ENCODE data around the gene BAAT. TPM values are rescaled to one million over a fixed set of nuclear protein-coding genes. Genes with fewer than 3 reads are reported as not detected.

Gene BAAT
- polyA plus RNA-seq, 1 donor (not counting 4 experiments of a cell fraction or from before 2014, with no cell fraction given), result 0.14 TPM

DNA sequence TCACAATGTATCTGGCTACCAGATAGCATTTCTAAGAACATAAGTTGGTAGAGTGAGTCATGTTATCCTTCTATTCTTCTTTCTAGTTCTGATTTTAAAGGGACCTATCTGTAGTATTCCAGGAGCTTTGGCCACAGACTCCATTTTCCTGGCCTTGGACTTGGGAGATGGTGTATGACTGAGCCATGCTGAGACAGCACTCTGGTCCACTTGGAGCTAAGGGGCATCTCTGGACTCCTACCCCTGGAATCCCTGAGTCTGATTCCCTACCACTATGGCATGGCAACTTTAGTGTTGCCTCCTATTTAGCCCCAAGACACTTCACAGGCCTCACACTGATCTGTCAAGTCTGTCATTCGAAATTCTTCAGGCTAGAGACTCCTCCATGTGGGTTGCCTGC, 58.8 kb downstream of the BAAT start:
- H3K9me3 ChIP-seq (ENCODE audit: control insufficient read depth, low read depth, low read length), result no peaks in the 10 kb centered on the region
- dilution Hi-C loops (cut with MboI; ENCODE audit: extremely low pct_ligation_motif_present, low sequenced_read_pairs), result no loop called here
- no peak for DNase-seq (ENCODE audit: low read depth, low spot score)
- no peak overlapping the region for H3K4me3 ChIP-seq (ENCODE audit: control insufficient read depth in 2 of 3, extremely low read depth in 1 of 3, insufficient read depth in 2 of 3, low read depth in 1 of 3, low read length in 3 of 3)
- TF ChIP-seq, protein P1, sequence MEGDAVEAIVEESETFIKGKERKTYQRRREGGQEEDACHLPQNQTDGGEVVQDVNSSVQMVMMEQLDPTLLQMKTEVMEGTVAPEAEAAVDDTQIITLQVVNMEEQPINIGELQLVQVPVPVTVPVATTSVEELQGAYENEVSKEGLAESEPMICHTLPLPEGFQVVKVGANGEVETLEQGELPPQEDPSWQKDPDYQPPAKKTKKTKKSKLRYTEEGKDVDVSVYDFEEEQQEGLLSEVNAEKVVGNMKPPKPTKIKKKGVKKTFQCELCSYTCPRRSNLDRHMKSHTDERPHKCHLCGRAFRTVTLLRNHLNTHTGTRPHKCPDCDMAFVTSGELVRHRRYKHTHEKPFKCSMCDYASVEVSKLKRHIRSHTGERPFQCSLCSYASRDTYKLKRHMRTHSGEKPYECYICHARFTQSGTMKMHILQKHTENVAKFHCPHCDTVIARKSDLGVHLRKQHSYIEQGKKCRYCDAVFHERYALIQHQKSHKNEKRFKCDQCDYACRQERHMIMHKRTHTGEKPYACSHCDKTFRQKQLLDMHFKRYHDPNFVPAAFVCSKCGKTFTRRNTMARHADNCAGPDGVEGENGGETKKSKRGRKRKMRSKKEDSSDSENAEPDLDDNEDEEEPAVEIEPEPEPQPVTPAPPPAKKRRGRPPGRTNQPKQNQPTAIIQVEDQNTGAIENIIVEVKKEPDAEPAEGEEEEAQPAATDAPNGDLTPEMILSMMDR (optimal IDR thresholded peaks at IDR 0.05 in 1 of 3, IDR thresholded peaks at IDR 0.05 in 1 of 3, conservative IDR thresholded peaks at IDR 0.05 in 1 of 3; ENCODE audit: extremely low read depth in 1 of 3, insufficient read depth in 2 of 3, low read length in 3 of 3), result no peak
- TF ChIP-seq EZH2 (IDR thresholded peaks at IDR 0.05; ENCODE audit: low read length), result no peak
- H3K9ac ChIP-seq (ENCODE audit: control insufficient read depth, extremely low read depth, insufficient read depth, low read length), result no peak overlapping the region
- H3K36me3 ChIP-seq (ENCODE audit: control insufficient read depth in 2 of 2, extremely low read depth in 1 of 2, insufficient read depth in 2 of 2, low read length in 2 of 2), result no peaks in the 10 kb centered on the region
- H3K79me2 ChIP-seq (ENCODE audit: control insufficient read depth, insufficient read depth, low read length), result no peaks in the 10 kb centered on the region
- no peak overlapping the region for H2AFZ ChIP-seq (ENCODE audit: control insufficient read depth, low read length)
- no peak overlapping the region for H3K27ac ChIP-seq (ENCODE audit: control insufficient read depth, insufficient read depth, low read length)
- H3K4me1 ChIP-seq (ENCODE audit: control insufficient read depth, extremely low read depth, insufficient read depth, low read length), result no peaks in the 10 kb centered on the region
- no peak overlapping the region for H3K4me2 ChIP-seq (ENCODE audit: control insufficient read depth, extremely low read depth, insufficient read depth, low read depth, low read length)
- no peak for FAIRE-seq
- no peaks in the 10 kb centered on the region for H3K9me1 ChIP-seq (ENCODE audit: control insufficient read depth, extremely low read depth, insufficient read depth, low read length)
- H3K27me3 ChIP-seq (ENCODE audit: control insufficient read depth, extremely low read depth, insufficient read depth, low read length), result no peaks in the 10 kb centered on the region
- H4K20me1 ChIP-seq (ENCODE audit: control insufficient read depth, extremely low read depth, insufficient read depth, low read length), result no peaks in the 10 kb centered on the region

DNA sequence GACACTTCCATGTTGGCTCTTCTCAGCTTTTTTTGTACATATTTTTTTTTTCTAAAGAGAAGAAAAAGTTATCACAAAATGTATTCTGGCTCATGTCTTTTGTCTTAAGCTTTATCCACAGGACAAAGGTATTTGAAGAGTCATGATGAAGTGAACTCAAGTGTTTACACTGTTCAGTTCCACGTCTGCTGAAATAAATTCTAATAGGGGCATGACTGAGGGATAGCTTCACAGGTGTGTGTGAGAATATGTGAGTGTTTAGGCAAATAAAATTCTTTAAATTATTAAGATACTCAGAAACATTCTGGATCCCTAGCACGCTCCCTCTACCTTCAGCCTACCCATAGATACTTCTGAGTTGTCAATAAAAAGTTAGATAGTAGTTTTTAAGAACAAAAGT, 59.8 kb downstream of the BAAT start:
- DNase-seq (ENCODE audit: low read depth, low spot score), result no peak
- no peaks in the 10 kb centered on the region for H4K20me1 ChIP-seq (ENCODE audit: control insufficient read depth, extremely low read depth, insufficient read depth, low read length)
- no peak overlapping the region for H2AFZ ChIP-seq (ENCODE audit: control insufficient read depth, low read length)
- TF ChIP-seq, protein P1 (optimal IDR thresholded peaks at IDR 0.05 in 1 of 3, IDR thresholded peaks at IDR 0.05 in 1 of 3, conservative IDR thresholded peaks at IDR 0.05 in 1 of 3; ENCODE audit: extremely low read depth in 1 of 3, insufficient read depth in 2 of 3, low read length in 3 of 3), result no peak
- no peak for TF ChIP-seq EZH2 (IDR thresholded peaks at IDR 0.05; ENCODE audit: low read length)
- no peak overlapping the region for H3K9ac ChIP-seq (ENCODE audit: control insufficient read depth, extremely low read depth, insufficient read depth, low read length)
- no peaks in the 10 kb centered on the region for H3K36me3 ChIP-seq (ENCODE audit: control insufficient read depth in 2 of 2, extremely low read depth in 1 of 2, insufficient read depth in 2 of 2, low read length in 2 of 2)
- FAIRE-seq, result no peak
- no peak overlapping the region for H3K4me3 ChIP-seq (ENCODE audit: control insufficient read depth in 2 of 3, extremely low read depth in 1 of 3, insufficient read depth in 2 of 3, low read depth in 1 of 3, low read length in 3 of 3)
- no peaks in the 10 kb centered on the region for H3K4me1 ChIP-seq (ENCODE audit: control insufficient read depth, extremely low read depth, insufficient read depth, low read length)
- no peaks in the 10 kb centered on the region for H3K9me3 ChIP-seq (ENCODE audit: control insufficient read depth, low read depth, low read length)
- dilution Hi-C loops (cut with MboI; ENCODE audit: extremely low pct_ligation_motif_present, low sequenced_read_pairs), result no loop called here
- H3K79me2 ChIP-seq (ENCODE audit: control insufficient read depth, insufficient read depth, low read length), result no peaks in the 10 kb centered on the region
- no peaks in the 10 kb centered on the region for H3K9me1 ChIP-seq (ENCODE audit: control insufficient read depth, extremely low read depth, insufficient read depth, low read length)
- no peaks in the 10 kb centered on the region for H3K27me3 ChIP-seq (ENCODE audit: control insufficient read depth, extremely low read depth, insufficient read depth, low read length)
- no peak overlapping the region for H3K4me2 ChIP-seq (ENCODE audit: control insufficient read depth, extremely low read depth, insufficient read depth, low read depth, low read length)
- no peak overlapping the region for H3K27ac ChIP-seq (ENCODE audit: control insufficient read depth, insufficient read depth, low read length)

All from keratinocyte (primary cell).